ENCODE results near the gene PTPRG.

DNA sequence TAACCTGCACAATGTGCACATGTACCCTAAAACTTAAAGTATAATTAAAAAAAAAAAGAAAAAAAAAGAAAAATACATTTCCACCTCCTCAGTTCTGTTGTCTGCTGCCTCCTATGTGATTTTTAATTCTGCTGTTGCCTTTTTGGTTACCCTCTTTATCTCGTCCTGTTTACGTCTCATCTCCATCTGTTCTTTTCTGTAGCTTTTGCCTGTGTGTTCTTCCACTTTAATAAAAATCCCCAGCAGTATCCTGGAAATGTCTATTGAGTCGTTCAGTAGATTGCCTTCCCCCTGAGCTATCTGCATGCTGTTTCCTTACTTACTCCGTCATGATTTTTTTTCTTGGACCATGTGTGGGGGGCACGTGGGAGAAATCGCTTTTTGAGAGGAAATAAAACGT, 509.5 kb downstream of the PTPRG start:
- TF ChIP-seq CTCF (IDR thresholded peaks at IDR 0.05) (no peak), POLR2A (IDR thresholded peaks at IDR 0.05) (no peak)

All from body of pancreas (tissue), 4 donors.